Keratinocyte (primary cell): ENCODE measurements around the gene LAMA2. TPM values are rescaled to one million over a fixed set of nuclear protein-coding genes. Genes with fewer than 3 reads are reported as not detected.
"Not testable (repeated sequence)": the region's sequence is repeated elsewhere in the genome, so short reads cannot be mapped to it uniquely, and the experiment has no call there.

Source experiments
- DNase-seq: peaks from one replicate; pipeline ENCODE4 v3.0.0-alpha.2; 2011; ENCODE audit warnings: low read depth, missing footprints, low spot score
- FAIRE-seq: peaks from 2 replicates; lab custom pipeline; 2011; peaks lifted over from hg19 to GRCh38; lab: Jason Lieb, UNC
- H2AFZ ChIP-seq: 2 replicates; pipeline ENCODE4 v1.6.0; 2012; ENCODE audit warnings: low read length, control low read depth, inconsistent platforms; ENCODE audit not compliant: control insufficient read depth
- H3K27ac ChIP-seq: 2 replicates; pipeline ENCODE4 v1.5.1; 2011; ENCODE audit warnings: low read length; ENCODE audit not compliant: control insufficient read depth, insufficient read depth
- H3K27me3 ChIP-seq: 3 replicates; pipeline ENCODE4 v1.6.0; 2011; ENCODE audit warnings: low read length; ENCODE audit not compliant: control insufficient read depth, insufficient read depth; ENCODE audit errors: extremely low read depth
- H3K36me3 ChIP-seq, 2 experiments: 2 replicates in 1 of 2; 3 replicates in 1 of 2; pipeline ENCODE4 v1.5.1; 2011; ENCODE audit warnings: low read length in 2 of 2, mild to moderate bottlenecking in 1 of 2; ENCODE audit not compliant: control insufficient read depth in 2 of 2, insufficient read depth in 2 of 2; ENCODE audit errors: extremely low read depth in 1 of 2
- H3K4me1 ChIP-seq: 3 replicates; pipeline ENCODE4 v1.5.1; 2011; ENCODE audit warnings: low read length; ENCODE audit not compliant: control insufficient read depth, insufficient read depth; ENCODE audit errors: extremely low read depth
- H3K4me2 ChIP-seq: 3 replicates; pipeline ENCODE4 v1.6.0; 2011; ENCODE audit warnings: low read depth, low read length; ENCODE audit not compliant: control insufficient read depth, insufficient read depth; ENCODE audit errors: extremely low read depth
- H3K4me3 ChIP-seq, 3 experiments: fragments of 200-600 bp in 1 of 3; sonication (generic) in 1 of 3; 2 replicates in 2 of 3; 3 replicates in 1 of 3; pipeline ENCODE4 v1.5.1; 2011 to 2016; ENCODE audit warnings: low read length in 3 of 3, mild to moderate bottlenecking in 3 of 3, control low read depth in 2 of 3, inconsistent platforms in 1 of 3, low read depth in 1 of 3, mixed read lengths in 1 of 3, mixed run types in 1 of 3, moderate library complexity in 1 of 3; ENCODE audit not compliant: control insufficient read depth in 2 of 3, insufficient read depth in 2 of 3; ENCODE audit errors: extremely low read depth in 1 of 3
- H3K79me2 ChIP-seq: 2 replicates; pipeline ENCODE4 v1.6.0; 2012; ENCODE audit warnings: low read length; ENCODE audit not compliant: control insufficient read depth, insufficient read depth
- H3K9ac ChIP-seq: 3 replicates; pipeline ENCODE4 v1.6.0; 2011; ENCODE audit warnings: low read length; ENCODE audit not compliant: control insufficient read depth, insufficient read depth; ENCODE audit errors: extremely low read depth
- H3K9me1 ChIP-seq: 3 replicates; pipeline ENCODE4 v1.6.0; 2011; ENCODE audit warnings: low read length; ENCODE audit not compliant: control insufficient read depth, insufficient read depth; ENCODE audit errors: extremely low read depth
- H3K9me3 ChIP-seq: 2 replicates; pipeline ENCODE4 v1.5.1; 2012; ENCODE audit warnings: low read depth, low read length; ENCODE audit not compliant: control insufficient read depth
- H4K20me1 ChIP-seq: 3 replicates; pipeline ENCODE4 v1.6.0; 2011; ENCODE audit warnings: low read length; ENCODE audit not compliant: control insufficient read depth, insufficient read depth; ENCODE audit errors: extremely low read depth
- EZH2 ChIP-seq: IDR thresholded peaks from one replicate; pipeline ENCODE4 v1.6.1; 2012; ENCODE audit warnings: inconsistent platforms, mild to moderate bottlenecking, low read length, moderate library complexity
- dilution Hi-C: fragments of 300-500 bp; cut with MboI; formaldehyde crosslinking; loops from one replicate; pipeline ENCODE4 v1.7.0; 2020; ENCODE audit warnings: low sequenced_read_pairs; ENCODE audit not compliant: extremely low pct_ligation_motif_present
- polyA plus RNA-seq, 5 experiments: library from polyadenylated mRNA; depleted of rRNA in 3 of 5; stranded (reverse) in 3 of 5; stranded (forward) in 1 of 5; unstranded in 1 of 5; fragments of >200 nt; gene quantifications; 1 replicate in 1 of 5; 2 replicates in 3 of 5; 3 replicates in 1 of 5; pipeline versions ENCODE4 v1.2.1 to v1.2.3, GENCODE V29; 2011 to 2012; ENCODE audit warnings: missing spikeins in 2 of 5, low read depth in 1 of 5, low replicate concordance in 1 of 5
- TF ChIP-seq, protein P1 (sequence below), 3 experiments: IDR thresholded peaks in 1 of 3; conservative IDR thresholded peaks in 1 of 3; optimal IDR thresholded peaks in 1 of 3; 2 replicates in 2 of 3; 3 replicates in 1 of 3; pipeline versions ENCODE3 to v1.5.1; 2011; ENCODE audit warnings: low read length in 3 of 3, mild to moderate bottlenecking in 3 of 3, moderate library complexity in 2 of 3, control low read depth in 1 of 3, inconsistent platforms in 1 of 3; ENCODE audit not compliant: insufficient read depth in 2 of 3; ENCODE audit errors: extremely low read depth in 1 of 3

Gene LAMA2
- polyA plus RNA-seq, 1 donor (not counting 4 experiments of a cell fraction or from before 2014, with no cell fraction given), result 1.4 TPM

DNA sequence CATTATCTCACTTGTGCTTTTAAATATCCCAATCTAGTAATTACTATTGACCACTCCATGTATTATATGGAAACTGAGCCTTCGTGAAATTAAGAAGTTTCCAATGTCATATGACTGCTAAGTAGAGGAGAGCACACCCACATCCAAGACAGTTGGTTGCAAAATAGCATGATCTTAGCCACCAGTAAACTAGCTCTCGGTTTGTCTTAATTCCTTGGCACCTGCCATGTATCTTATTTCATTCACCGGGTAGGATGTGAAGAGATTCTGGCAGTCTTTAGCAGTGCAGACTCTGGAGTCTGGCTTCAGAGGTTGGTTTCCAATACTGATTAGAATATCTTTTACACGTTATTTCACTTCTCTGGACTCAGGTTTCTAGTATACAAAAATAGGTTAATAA, 270.3 kb downstream of the LAMA2 start:
- Histone ChIP-seq H3K4me3 (no peak overlapping the region), H3K27me3 (no peaks in the 10 kb centered on the region), H2AFZ (no peak overlapping the region), H3K27ac (no peak overlapping the region), H3K36me3 (no peaks in the 10 kb centered on the region), H3K9me1 (no peaks in the 10 kb centered on the region), H4K20me1 (no peaks in the 10 kb centered on the region), H3K9ac (no peak overlapping the region), H3K79me2 (no peaks in the 10 kb centered on the region), H3K4me2 (no peak overlapping the region), H3K4me1 (no peaks in the 10 kb centered on the region), H3K9me3 (no peaks in the 10 kb centered on the region)
- dilution Hi-C loops, result no loop called here
- TF ChIP-seq EZH2, result no peak
- TF ChIP-seq, protein P1, sequence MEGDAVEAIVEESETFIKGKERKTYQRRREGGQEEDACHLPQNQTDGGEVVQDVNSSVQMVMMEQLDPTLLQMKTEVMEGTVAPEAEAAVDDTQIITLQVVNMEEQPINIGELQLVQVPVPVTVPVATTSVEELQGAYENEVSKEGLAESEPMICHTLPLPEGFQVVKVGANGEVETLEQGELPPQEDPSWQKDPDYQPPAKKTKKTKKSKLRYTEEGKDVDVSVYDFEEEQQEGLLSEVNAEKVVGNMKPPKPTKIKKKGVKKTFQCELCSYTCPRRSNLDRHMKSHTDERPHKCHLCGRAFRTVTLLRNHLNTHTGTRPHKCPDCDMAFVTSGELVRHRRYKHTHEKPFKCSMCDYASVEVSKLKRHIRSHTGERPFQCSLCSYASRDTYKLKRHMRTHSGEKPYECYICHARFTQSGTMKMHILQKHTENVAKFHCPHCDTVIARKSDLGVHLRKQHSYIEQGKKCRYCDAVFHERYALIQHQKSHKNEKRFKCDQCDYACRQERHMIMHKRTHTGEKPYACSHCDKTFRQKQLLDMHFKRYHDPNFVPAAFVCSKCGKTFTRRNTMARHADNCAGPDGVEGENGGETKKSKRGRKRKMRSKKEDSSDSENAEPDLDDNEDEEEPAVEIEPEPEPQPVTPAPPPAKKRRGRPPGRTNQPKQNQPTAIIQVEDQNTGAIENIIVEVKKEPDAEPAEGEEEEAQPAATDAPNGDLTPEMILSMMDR (optimal IDR thresholded peaks at IDR 0.05 in 1 of 3, IDR thresholded peaks at IDR 0.05 in 1 of 3, conservative IDR thresholded peaks at IDR 0.05 in 1 of 3; ENCODE audit: extremely low read depth in 1 of 3, insufficient read depth in 2 of 3, low read length in 3 of 3), result no peak
- no peak for DNase-seq
- no peak for FAIRE-seq

GRCh38 chr6:129159242-129159641, 276.3 kb downstream of the LAMA2 start:
- H3K9ac ChIP-seq, H3K79me2 ChIP-seq, DNase-seq, dilution Hi-C loops, H3K9me1 ChIP-seq, H3K27ac ChIP-seq, H3K36me3 ChIP-seq, H3K27me3 ChIP-seq, H3K4me2 ChIP-seq, H3K9me3 ChIP-seq, H4K20me1 ChIP-seq, H2AFZ ChIP-seq, H3K4me1 ChIP-seq, FAIRE-seq, H3K4me3 ChIP-seq: not testable (repeated sequence)

DNA sequence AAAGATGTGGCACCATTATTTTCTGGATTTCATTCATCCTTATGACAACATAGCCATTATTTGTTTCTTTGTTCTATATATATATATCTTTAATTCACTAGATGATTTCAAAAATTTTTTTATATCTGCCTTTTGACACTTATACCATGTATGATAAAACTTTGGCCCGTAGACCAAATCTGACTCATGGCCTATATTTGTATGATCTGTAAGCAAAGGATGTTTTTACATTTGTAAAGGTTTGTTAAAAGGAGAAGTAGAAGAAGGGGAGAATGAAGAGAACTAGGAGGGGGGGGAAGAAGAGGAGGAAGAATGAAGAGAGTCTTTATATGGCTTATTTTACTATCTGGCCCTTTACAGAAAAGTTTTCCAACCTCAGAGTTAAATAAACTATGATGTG, 279.7 kb downstream of the LAMA2 start:
- no peak for TF ChIP-seq EZH2
- TF ChIP-seq, protein P1 (optimal IDR thresholded peaks at IDR 0.05 in 1 of 3, IDR thresholded peaks at IDR 0.05 in 1 of 3, conservative IDR thresholded peaks at IDR 0.05 in 1 of 3; ENCODE audit: extremely low read depth in 1 of 3, insufficient read depth in 2 of 3, low read length in 3 of 3), result no peak
- Histone ChIP-seq H3K9me1 (no peaks in the 10 kb centered on the region), H4K20me1 (no peaks in the 10 kb centered on the region), H2AFZ (no peak overlapping the region), H3K9me3 (no peaks in the 10 kb centered on the region), H3K27ac (no peak overlapping the region), H3K4me1 (no peaks in the 10 kb centered on the region), H3K36me3 (no peaks in the 10 kb centered on the region), H3K4me3 (no peak overlapping the region), H3K79me2 (no peaks in the 10 kb centered on the region), H3K4me2 (no peak overlapping the region), H3K9ac (no peak overlapping the region), H3K27me3 (no peaks in the 10 kb centered on the region)
- dilution Hi-C loops, result no loop called here
- no peak for DNase-seq
- no peak for FAIRE-seq
